ENCODE results near the gene SPSB1.

The SPSB1 gene

DNA sequence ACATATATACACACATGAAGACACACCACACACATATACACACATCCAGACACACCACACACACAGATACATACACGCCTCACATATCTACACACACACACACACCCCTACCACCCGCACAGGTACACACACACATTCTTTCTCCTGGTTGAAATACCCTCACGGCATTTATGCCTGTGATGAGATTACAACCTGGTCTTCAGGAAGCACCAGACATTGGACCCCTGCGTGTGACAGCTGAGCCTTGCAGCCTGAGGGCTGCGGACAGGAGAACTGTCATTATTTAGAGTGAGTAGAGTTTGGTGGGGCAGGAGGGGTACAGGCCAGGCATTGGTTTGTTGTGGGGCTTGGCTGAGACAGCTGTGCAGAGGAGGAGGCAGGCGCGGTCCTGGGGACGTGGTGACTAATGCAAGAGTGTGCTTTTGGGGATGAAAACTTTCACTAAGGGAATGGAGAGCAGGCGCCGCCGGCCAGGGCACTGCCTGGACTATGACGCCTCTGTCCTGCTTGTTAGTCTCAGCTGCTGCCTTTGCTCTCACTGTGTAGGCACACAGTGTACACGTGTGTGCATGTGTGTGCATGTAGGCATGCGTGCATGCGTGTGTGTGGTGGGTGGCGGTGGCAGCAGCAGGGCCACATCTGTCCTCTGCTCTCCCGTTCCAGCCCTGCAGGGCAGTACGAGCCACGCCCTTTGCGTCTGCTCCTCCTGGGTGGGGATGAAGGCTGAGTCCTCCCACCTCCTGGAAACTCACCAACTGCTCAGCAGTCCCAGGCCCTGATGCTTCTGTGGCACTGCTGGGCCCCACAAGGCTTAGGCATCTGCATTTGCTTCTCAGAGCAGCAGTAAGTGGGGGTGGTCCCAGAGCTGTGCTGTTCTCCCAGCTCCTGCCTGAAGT lies 57.6 kb downstream of the SPSB1 start:
- DNase-seq (ENCODE audit: low read depth): no peak
- H3K4me3 ChIP-seq (ENCODE audit: low read depth, low read length): no peak overlapping the region
- TF ChIP-seq, protein P1, sequence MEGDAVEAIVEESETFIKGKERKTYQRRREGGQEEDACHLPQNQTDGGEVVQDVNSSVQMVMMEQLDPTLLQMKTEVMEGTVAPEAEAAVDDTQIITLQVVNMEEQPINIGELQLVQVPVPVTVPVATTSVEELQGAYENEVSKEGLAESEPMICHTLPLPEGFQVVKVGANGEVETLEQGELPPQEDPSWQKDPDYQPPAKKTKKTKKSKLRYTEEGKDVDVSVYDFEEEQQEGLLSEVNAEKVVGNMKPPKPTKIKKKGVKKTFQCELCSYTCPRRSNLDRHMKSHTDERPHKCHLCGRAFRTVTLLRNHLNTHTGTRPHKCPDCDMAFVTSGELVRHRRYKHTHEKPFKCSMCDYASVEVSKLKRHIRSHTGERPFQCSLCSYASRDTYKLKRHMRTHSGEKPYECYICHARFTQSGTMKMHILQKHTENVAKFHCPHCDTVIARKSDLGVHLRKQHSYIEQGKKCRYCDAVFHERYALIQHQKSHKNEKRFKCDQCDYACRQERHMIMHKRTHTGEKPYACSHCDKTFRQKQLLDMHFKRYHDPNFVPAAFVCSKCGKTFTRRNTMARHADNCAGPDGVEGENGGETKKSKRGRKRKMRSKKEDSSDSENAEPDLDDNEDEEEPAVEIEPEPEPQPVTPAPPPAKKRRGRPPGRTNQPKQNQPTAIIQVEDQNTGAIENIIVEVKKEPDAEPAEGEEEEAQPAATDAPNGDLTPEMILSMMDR (conservative IDR thresholded peaks at IDR 0.05; ENCODE audit: low read depth, low read length): no peak

DNA sequence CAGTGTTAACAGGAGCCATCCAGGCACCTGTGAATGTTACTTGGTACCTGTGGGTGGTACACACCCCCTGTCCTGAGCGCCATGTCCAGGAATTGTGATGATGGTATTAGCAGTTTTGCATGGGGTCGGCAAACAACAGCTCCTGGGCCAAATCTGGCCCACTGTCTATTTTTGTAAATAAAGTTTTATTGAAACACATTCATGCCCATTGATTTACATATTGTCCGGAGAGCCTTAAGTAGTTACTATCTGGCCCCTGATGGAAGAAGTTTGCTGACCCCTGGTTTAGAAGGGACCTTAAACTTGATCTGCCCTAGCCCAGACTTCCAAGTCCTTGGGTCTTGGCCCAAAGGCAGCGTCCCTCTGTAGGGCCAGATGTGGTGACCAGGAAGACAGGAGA lies 58.3 kb downstream of the SPSB1 start:
- DNase-seq (ENCODE audit: low read depth): no peak
- no peak overlapping the region for H3K4me3 ChIP-seq (ENCODE audit: low read depth, low read length)
- TF ChIP-seq, protein P1 (conservative IDR thresholded peaks at IDR 0.05; ENCODE audit: low read depth, low read length): no peak

DNA sequence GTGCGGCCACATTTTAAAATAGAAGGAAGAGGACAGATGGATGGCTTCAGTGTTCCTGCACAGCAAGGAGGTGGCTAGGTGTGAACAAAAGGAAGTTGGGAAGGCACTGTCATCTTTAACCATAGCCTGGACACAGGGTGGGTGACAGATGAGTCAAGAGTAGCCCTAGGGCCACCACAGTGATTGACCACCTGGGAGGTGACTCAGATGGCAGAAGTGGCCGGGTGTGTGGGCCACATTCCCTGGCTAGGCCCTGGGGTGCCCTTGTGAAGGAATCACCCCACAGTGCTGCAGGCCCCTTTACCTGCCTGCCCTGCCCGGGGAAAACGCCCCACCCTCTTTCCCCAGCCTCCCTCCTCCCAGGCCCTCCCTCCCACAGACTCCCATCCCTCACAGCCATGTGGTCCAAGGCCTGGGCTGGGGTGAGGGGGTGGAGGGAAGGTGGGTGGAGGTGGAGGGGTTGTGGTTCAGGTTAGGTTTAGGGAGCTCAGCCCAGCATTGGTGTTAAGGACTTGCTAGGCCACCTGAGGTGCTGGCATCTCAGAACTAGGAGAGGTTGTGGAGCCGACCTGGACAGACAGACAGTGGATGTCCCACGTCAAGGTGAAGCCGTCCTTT lies 59.1 kb downstream of the SPSB1 start:
- no peak for DNase-seq (ENCODE audit: low read depth)
- H3K4me3 ChIP-seq (ENCODE audit: low read depth, low read length): no peak overlapping the region
- TF ChIP-seq, protein P1 (conservative IDR thresholded peaks at IDR 0.05; ENCODE audit: low read depth, low read length): no peak

DNA sequence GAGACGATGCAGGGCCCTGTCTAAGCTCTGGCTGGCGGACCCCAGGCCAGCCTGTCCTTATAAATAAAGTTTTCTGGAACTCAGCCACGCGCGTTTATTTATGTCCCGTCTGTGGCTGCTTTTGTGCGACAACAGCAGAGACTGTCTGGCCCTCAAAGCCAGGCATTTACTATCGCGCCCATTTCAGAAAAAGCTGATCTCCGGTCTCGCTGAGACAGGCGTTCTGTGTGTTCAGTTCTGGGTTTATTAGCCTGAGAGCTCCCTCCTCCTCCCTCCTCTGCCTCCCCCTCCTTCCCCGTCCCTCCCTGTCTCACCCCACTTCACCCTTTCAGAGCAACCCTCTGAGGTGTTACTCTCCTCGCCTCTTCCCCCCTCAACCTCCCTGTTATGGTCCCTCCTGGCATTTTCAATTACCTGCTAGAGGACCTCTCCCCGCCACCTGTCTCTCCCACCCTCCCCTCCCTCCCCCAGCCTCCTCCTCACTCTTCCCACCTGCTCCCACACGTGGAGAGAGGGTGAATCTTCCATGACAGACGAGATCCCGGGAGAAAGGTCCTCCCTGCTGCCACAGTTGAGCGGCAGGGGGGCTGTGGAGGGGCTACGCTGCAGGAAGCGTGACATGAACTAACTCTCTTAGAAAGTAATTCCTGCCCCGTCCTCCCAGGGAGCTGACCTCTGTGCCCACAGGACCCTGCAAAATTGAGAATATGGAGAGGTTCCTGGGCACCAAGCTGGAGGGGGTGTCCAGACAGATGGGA lies 59.9 kb downstream of the SPSB1 start:
- DNase-seq (ENCODE audit: low read depth): no peak
- TF ChIP-seq, protein P1 (conservative IDR thresholded peaks at IDR 0.05; ENCODE audit: low read depth, low read length): no peak

DNA sequence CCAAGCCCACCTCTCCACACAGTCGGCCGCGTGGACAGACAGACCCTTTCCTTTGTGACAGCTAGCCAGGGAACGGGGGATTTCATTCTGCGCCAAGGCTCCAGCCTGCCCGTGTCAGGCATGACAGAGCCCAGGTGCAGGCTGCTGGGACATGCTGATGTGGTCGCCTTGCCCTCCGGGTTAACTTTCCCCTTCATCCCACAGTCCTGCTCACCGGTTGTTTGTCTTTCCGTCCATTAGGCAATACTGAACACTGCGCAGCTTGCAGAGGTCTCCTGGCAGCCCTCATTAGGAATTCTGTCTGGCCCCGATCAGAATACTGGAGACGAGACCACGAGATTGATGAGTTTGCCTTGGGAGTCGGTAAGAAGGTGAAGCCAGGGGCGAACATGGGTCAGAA lies 62.8 kb downstream of the SPSB1 start:
- no peak overlapping the region for H3K4me3 ChIP-seq (ENCODE audit: low read depth, low read length)
- DNase-seq (ENCODE audit: low read depth): no peak
- TF ChIP-seq, protein P1 (conservative IDR thresholded peaks at IDR 0.05; ENCODE audit: low read depth, low read length): no peak

More for the DNA sequence above, 59.9 kb downstream of the SPSB1 start:
- H3K4me3 ChIP-seq (ENCODE audit: low read depth, low read length): no peak overlapping the region

DNA sequence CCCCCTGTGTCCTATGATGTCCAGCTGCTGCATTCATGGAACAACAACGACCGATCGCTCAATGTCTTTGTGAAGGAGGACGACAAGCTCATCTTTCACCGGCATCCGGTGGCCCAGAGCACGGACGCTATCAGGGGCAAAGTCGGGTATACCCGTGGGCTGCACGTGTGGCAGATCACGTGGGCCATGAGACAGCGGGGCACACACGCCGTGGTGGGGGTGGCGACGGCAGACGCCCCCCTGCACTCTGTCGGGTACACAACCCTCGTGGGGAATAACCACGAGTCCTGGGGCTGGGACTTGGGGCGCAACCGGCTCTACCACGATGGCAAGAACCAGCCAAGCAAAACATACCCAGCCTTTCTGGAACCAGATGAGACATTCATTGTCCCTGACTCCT lies 63.3 kb downstream of the SPSB1 start:
- H3K4me3 ChIP-seq (ENCODE audit: low read depth, low read length): no peak overlapping the region
- TF ChIP-seq, protein P1 (conservative IDR thresholded peaks at IDR 0.05; ENCODE audit: low read depth, low read length): no peak
- no peak for DNase-seq (ENCODE audit: low read depth)
